CD4-positive, alpha-beta T cell treated with Interleukin-12 subunit alpha and Interleukin-12 subunit beta, for 1 hour (primary cell): ENCODE data around the gene FAF1.
A peak's percentile ranks its signal among the peaks of the same experiment; 100 is the strongest.

ENCODE experiments used
- DNase-seq: peaks from one replicate; pipeline ENCODE4 v3.0.0-alpha.2; 2020

Gene FAF1

DNA sequence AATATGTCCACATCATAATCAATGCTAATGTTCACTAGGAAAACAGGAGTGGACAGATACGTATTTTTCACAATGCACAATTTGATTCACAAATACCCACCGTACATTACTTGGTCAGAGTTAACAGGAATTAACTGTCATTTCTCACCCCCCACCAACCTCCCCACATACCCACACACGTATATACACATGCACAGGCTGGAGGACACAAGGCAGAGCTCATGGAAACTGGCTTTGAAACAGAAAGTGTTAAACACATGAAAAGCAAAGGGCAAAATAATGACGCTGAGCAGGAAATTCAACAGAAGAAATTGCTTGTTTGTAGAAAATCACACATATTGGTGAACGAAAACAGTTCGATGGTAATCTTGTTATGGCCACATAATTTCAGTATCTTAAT, 348.4 kb downstream of the FAF1 start:
- no peak for DNase-seq

DNA sequence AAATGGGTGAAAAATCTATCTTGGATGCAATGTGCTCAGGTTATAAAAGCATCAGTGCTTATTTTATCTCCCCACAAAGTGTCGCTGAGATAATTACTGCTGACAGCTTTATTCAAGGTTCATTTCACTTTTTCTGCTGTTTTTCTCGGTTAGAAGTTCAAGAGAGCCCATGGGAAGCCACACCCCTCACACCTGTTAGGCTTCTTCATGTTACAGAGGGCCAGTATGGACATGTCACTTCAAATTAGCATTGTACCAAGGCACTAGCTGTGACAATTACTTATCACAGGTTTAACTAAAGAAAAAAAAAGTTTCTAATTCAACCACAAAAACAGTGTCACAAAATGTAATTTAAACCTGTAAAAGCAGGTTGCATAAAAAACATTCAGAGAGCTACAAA, 349.5 kb downstream of the FAF1 start:
- DNase-seq, result no peak

DNA sequence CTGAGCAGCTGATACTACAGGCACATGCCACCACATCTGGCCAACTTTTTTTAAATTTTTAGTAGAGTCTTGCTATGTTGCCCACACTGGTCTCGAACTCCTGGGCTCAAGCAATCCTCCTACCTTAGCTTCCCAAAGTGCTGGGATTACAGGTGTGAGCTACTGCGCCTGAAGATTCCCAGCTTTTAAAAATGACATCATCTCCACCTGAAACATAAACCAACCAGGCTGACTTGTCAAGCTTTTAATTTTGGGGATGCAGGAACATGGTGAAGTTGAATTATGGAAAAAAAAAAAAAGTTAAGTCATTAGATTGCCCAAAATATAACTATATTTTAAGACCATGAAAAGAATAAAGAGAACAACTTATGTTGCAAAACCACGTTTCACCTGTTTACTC, 350.6 kb downstream of the FAF1 start:
- DNase-seq, result no peak

DNA sequence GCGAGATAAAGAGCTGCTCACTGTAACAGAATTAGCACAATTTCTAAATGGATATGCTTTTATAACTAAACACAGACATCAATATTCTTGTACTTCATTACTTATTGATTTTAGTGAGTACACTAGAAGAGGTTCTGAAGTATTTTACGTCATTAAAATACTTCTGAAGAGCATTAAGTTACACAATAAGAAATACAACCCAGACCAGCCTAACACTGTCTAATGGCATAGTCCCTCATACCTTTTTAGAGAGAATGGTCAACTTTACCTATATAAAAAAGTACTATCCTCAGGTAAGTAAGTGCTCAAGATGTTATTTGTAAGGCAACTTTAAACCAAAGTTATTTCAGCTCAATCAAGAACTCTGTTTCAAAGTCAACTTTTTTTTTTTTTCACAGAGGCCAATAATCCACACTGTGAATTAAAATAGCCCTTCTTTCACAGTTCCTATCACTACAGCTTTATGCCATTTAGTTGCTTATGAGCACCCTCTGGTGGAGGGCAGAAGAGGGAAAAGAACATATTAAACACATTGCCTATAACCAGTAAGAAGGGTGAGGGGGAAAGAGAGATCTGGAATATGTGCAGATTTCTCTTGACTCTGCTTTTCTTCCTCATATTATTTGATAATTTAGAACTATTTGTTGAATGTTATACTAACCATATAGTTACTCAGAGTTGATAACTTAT, 354.7 kb downstream of the FAF1 start:
- DNase-seq, result peak; percentile 13

GRCh38 chr1:50604580-50604979, 355.5 kb downstream of the FAF1 start:
- no peak for DNase-seq

DNA sequence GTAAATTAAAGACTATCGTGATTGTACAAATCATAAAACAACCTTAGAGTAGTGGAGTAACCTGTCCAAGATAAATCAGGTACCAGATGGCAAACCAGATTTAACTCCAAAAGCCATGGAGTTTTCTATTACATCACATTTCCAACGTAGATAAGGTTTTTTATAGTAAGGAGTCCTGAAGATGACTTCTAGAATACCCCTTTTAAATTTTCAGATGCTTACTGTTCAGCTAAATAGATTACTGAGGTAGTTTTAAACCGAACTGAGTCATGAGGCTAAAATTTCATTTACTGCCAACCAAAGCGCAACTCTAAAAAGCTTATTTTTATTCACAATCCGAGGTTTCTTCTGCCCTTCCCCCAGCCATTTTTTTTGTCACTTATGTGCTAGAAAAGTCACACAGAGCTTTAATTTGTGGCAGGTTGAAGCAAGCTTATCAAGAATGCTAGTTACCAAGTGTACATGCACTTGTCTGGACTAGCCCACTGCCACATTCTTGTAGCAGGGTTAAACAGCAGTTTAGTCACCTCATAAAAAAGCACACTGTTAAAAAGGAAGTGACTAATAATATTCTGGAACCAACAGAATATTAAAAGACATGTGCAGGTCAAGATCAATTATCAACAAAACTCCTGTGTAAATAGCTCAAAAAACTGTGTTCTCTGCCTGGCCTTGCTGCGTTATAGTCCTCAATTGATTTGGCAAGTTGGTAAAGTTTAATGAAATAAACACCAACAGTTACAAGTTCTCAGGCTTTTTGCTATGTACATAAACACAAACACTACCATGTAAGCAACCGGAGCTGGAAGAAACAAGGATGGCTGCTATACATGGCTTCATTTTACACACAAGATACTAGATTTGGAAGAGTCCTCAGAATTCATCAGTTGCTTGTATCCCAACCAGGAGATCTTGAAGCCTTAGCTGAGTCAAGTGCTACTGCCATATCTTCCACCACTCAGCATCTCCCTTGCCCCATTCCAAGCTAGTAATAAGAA, 356.5 kb downstream of the FAF1 start:
- no peak for DNase-seq

GRCh38 chr1:50599546-50599945, 360.5 kb downstream of the FAF1 start:
- no peak for DNase-seq

DNA sequence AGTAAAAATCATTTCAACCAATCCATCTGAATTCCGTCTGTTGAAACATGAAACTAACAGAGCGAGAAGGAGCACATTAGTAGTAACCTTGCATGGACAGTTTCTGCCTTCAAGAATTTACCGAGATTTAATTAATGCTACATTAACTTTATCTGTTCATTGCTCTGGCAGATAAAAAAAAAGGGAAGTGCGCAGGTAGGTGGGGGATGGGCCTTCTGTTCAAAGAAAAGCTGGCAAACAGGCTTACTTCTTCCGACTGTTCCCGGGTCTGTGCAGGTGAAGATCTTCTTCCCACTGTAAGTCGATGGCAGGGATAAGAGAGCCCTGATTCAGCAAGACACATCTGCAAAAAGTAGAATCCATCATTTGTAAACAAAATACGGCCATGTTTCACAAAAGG, 364.2 kb downstream of the FAF1 start:
- DNase-seq, result no peak

- DNase-seq, result no peak
Observed at GRCh38 chr1:50593515-50593914, 366.6 kb downstream of the FAF1 start.

GRCh38 chr1:50591598-50591997, 368.5 kb downstream of the FAF1 start:
- DNase-seq, result no peak

DNA sequence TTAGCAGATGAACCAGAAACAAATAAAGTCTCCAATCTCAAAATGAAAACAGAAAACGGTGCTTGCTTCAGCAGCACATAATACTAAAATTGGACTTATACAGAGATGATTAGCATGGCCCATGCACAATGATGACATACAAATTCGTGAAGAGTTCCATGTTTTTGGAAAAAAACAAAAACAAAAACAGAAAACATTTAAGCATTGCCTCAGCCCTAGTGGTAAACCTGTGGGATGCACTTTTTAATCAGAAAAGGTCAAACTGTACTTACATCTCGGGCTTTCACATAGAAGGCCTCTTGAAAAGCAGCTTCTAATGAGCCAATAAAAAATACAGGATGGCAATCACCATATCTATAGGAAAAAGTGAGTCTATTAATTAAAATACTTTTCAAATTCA, 377.7 kb downstream of the FAF1 start:
- no peak for DNase-seq

- no peak for DNase-seq
Observed at GRCh38 chr1:50570066-50570468, 390.0 kb downstream of the FAF1 start.

- DNase-seq, result no peak
Observed at GRCh38 chr1:50568782-50569181, 391.3 kb downstream of the FAF1 start.

DNA sequence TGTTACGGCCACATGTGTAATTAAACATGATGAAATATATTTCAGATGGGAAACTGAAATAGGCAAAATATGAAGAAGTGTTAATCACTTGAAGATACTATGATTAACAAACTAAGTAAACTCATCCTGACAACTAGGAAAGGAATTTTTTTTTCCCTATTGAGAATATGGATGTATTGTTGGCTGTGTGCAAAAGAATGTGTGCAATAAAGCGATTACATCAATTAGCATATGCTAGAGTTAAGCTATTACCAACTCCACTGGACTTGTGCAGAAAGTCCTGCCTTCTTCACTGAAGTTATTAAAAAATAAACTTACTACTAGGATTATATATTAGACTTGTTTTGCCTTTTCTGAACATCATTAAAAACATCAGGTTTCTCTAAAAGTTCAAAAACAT, 393.7 kb downstream of the FAF1 start:
- DNase-seq, result no peak

DNA sequence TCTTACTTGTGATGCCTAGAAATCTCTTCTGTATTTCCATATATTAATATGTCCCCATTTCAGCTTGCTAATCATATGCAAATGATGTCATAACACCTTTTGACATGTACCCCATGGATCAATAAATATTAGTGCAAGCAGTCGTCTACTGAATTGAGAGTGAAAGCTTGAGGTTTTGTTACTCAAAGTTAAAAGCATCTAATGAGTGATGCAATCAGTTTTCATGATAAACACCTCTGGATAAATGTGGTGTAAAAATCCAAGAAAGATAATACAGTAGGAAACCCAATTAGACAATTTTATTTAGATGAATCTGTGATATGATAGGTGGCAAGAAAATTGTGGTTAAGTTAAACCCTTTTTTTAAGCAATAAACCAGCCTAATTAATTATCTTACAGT, 395.6 kb downstream of the FAF1 start:
- DNase-seq, result no peak

GRCh38 chr1:50562106-50562505, 398.0 kb downstream of the FAF1 start:
- no peak for DNase-seq

GRCh38 chr1:50559421-50559820, 400.6 kb downstream of the FAF1 start:
- DNase-seq, result no peak

- no peak for DNase-seq
Observed at GRCh38 chr1:50553921-50554320, 406.1 kb downstream of the FAF1 start.

- no peak for DNase-seq
Observed at GRCh38 chr1:50548243-50548642, 411.8 kb downstream of the FAF1 start.

DNA sequence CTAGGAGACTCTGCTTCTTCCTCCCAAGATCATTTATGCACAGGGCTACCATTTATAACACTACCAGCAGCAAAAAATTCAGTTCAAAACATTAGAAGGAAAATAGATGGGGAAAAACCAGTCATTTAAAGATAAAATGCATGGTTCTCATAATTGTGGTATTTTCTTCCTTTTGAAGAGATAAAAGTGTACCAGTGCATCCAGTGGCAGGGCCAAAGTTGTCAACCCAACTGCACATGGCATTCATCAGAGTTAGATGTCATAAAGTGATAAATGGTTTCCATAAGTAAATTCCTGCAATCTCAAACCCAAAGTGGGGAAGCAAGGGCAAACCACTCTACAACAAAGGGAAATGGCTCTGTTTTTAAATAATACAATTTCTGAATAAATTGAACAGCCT, 417.7 kb downstream of the FAF1 start:
- no peak for DNase-seq

DNA sequence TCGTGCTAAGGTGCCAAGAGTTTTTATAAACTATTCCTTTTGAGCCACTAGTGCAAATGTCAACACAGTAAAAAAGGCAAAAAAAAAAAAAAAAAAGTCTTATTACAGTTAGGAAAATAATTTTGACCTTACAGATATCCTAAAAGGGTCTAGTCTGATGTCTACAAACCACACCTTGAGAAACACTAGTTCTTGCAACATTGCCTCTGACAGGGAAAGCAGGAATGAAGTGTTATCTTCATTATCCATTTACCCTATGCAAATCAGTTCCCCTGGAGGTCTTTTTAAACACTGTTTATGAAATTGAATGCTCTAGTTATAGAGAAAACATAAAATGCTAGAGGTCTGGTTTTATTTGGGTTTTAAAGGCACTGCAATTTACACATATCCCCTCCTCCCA, 421.6 kb downstream of the FAF1 start:
- DNase-seq, result no peak

- DNase-seq, result no peak
Observed at GRCh38 chr1:50531601-50532000, 428.5 kb downstream of the FAF1 start.

DNA sequence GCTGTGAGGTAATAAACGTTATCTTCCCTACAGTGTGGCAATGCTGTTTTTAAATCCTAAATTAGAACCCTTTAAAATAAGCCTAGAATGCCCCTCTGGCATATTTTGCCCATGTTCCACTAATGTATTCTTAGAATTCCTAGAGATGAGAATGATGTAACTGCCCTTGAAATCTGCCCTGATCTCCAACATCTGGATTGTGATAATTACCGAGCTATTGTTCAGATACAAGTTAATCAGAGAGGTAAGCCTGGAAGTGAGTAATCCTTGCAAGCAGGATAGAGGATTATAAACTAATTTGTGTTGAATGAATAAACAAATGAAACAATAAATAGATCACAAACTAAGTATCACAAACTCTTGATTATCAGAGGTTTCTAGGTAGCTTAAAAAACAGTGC, 429.0 kb downstream of the FAF1 start:
- DNase-seq, result no peak

GRCh38 chr1:50529510-50529909, 430.6 kb downstream of the FAF1 start:
- no peak for DNase-seq
